Ishikawa (cell line): ENCODE measurements around the gene LAMB3.

Source experiments
- CEBPB ChIP-seq: IDR thresholded peaks from 2 replicates; pipeline ENCODE4 v1.6.1; 2012
- CREB1 ChIP-seq: IDR thresholded peaks from 2 replicates; pipeline ENCODE4 v1.6.1; 2012; ENCODE audit warnings: low read depth
- EGR1 ChIP-seq: IDR thresholded peaks from 2 replicates; pipeline ENCODE4 v1.6.1; 2012
- EP300 ChIP-seq: IDR thresholded peaks from 2 replicates; pipeline ENCODE4 v1.6.1; 2012; ENCODE audit warnings: borderline replicate concordance
- FOXM1 ChIP-seq: IDR thresholded peaks from 2 replicates; pipeline ENCODE4 v1.6.1; 2012; ENCODE audit warnings: low read depth, borderline replicate concordance
- MAX ChIP-seq: IDR thresholded peaks from 2 replicates; pipeline ENCODE4 v1.6.1; 2012
- NFIC ChIP-seq: IDR thresholded peaks from 2 replicates; pipeline ENCODE4 v1.6.1; 2012
- RAD21 ChIP-seq: IDR thresholded peaks from 2 replicates; pipeline ENCODE4 v1.6.1; 2012; ENCODE audit warnings: low read depth
- REST ChIP-seq: IDR thresholded peaks from 2 replicates; pipeline ENCODE4 v1.6.1; 2012; ENCODE audit warnings: low read depth, mild to moderate bottlenecking
- TAF1 ChIP-seq: IDR thresholded peaks from 2 replicates; pipeline ENCODE4 v1.6.1; 2012; ENCODE audit warnings: low read depth, mild to moderate bottlenecking
- TCF12 ChIP-seq: IDR thresholded peaks from 2 replicates; pipeline ENCODE4 v1.6.1; 2012; ENCODE audit warnings: low read depth
- TEAD4 ChIP-seq: IDR thresholded peaks from 2 replicates; pipeline ENCODE4 v1.6.1; 2012
- YY1 ChIP-seq: IDR thresholded peaks from 2 replicates; pipeline ENCODE4 v1.6.1; 2012; ENCODE audit warnings: low read depth
- ZBTB7A ChIP-seq: IDR thresholded peaks from 2 replicates; pipeline ENCODE4 v1.6.1; 2012; ENCODE audit warnings: low read depth
- TF ChIP-seq, protein P1 (sequence below): IDR thresholded peaks from 2 replicates; pipeline ENCODE4 v1.6.1; 2012

The LAMB3 gene

GRCh38 chr1:209645574-209646452 is 6.4 kb downstream of the LAMB3 start:
- TF ChIP-seq YY1 (no peak), EP300 (no peak), FOXM1 (no peak)

- TF ChIP-seq YY1 (no peak), FOXM1 (no peak), TEAD4 (no peak), ZBTB7A (no peak), MAX (no peak), NFIC (no peak), EGR1 (no peak), EP300 (no peak), RAD21 (no peak), CREB1 (no peak), CEBPB (no peak), REST (no peak), TAF1 (no peak), TCF12 (no peak)
- TF ChIP-seq, protein P1, sequence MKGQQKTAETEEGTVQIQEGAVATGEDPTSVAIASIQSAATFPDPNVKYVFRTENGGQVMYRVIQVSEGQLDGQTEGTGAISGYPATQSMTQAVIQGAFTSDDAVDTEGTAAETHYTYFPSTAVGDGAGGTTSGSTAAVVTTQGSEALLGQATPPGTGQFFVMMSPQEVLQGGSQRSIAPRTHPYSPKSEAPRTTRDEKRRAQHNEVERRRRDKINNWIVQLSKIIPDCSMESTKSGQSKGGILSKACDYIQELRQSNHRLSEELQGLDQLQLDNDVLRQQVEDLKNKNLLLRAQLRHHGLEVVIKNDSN, result no peak
Observed at GRCh38 chr1:209643285-209644020, 8.8 kb downstream of the LAMB3 start.

- TF ChIP-seq EP300, result no peak
- TF ChIP-seq NFIC, result no peak
- TF ChIP-seq YY1, result no peak
- no peak for TF ChIP-seq TCF12
- no peak for TF ChIP-seq CREB1
- TF ChIP-seq TAF1, result no peak
- TF ChIP-seq EGR1, result no peak
- no peak for TF ChIP-seq ZBTB7A
- no peak for TF ChIP-seq FOXM1
- no peak for TF ChIP-seq TEAD4
- TF ChIP-seq MAX, result no peak
- no peak for TF ChIP-seq CEBPB
- TF ChIP-seq, protein P1, result no peak
- TF ChIP-seq RAD21, result no peak
- TF ChIP-seq REST, result no peak
Observed at GRCh38 chr1:209642816-209643215, 9.4 kb downstream of the LAMB3 start.

DNA sequence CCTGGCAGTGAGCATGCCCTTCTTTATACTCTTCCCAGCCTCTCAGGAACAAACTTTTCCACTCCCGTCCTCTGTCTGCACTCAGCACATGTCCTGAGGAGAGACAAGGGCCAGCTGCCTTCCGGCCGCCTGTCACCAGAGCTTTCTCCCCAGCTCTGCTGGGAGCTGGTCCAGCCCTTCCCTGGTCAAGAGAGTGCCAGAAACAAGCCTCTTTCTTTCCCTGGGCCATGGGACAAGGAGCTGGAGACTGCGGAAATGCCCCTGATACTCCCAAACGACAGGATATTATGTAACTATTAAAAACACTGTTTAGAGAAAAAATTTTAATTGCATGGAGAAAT is 10.4 kb downstream of the LAMB3 start:
- no peak for TF ChIP-seq RAD21
- no peak for TF ChIP-seq MAX
- TF ChIP-seq REST, result no peak
